Uterus (tissue), 4 donors: ENCODE data around the gene OXGR1. TPM values are rescaled to one million over a fixed set of nuclear protein-coding genes. Genes with fewer than 3 reads are reported as not detected.
"Not testable (repeated sequence)": the region's sequence is repeated elsewhere in the genome, so short reads cannot be mapped to it uniquely, and the experiment has no call there.

Source experiments
- DNase-seq, 2 donors: peaks; one replicate each; pipeline ENCODE4 v3.0.0-alpha.2; 2019 to 2020
- H3K27ac ChIP-seq, 2 donors: fragments of 200-600 bp; sonication (generic); 1 replicate in 1 of 2; 2 replicates in 1 of 2; pipeline ENCODE4 v1.5.1; 2016 to 2018
- H3K27me3 ChIP-seq, 2 donors: fragments of 200-600 bp; sonication (generic); one replicate each; pipeline ENCODE4 v1.5.1; 2018 to 2019; ENCODE audit warnings: control low read depth in 1 of 2
- H3K36me3 ChIP-seq, 2 donors: fragments of 200-600 bp; sonication (generic); one replicate each; pipeline ENCODE4 v1.5.1; 2019; ENCODE audit warnings: control low read depth in 1 of 2
- H3K4me1 ChIP-seq, 2 donors: fragments of 200-600 bp; sonication (generic); one replicate each; pipeline ENCODE4 v1.5.1; 2018 to 2019; ENCODE audit warnings: control low read depth in 1 of 2
- H3K4me3 ChIP-seq, 2 donors: fragments of 200-600 bp; sonication (generic); 1 replicate in 1 of 2; 2 replicates in 1 of 2; pipeline ENCODE4 v1.5.1; 2018 to 2019; ENCODE audit warnings: mild to moderate bottlenecking in 1 of 2
- H3K9me3 ChIP-seq, 2 donors: fragments of 200-600 bp; sonication (generic); one replicate each; pipeline ENCODE4 v1.5.1; 2019; ENCODE audit warnings: control low read depth in 1 of 2
- POLR2A ChIP-seq, 2 donors: fragments of 450-650 bp; IDR thresholded peaks; one replicate each; pipeline ENCODE4 v1.6.1; 2016; ENCODE audit warnings: antibody characterized with exemption in 2 of 2, mild to moderate bottlenecking in 1 of 2, moderate library complexity in 1 of 2
- intact Hi-C: fragments of 100-400 bp; cut with DNase I; formaldehyde crosslinking; loops from one replicate; pipeline ENCODE4 v1.15.1; 2023; ENCODE audit warnings: low total_unique reads
- total RNA-seq, 4 donors: library from RNA; depleted of rRNA in 3 of 4; stranded (reverse); fragments of >200 nt in 3 of 4; gene quantifications; one replicate each; pipeline versions ENCODE4 v1.1.0 to v1.2.4, GENCODE V29; 2014 to 2023
- TF ChIP-seq, protein P1 (sequence below), 4 experiments: fragments of 200-600 bp in 2 of 4; fragments of 450-650 bp in 2 of 4; sonication (generic) in 2 of 4; IDR thresholded peaks; one replicate each; pipeline ENCODE4 v1.5.1; 2016 to 2019; ENCODE audit warnings: antibody characterized with exemption in 4 of 4, mild to moderate bottlenecking in 2 of 4, moderate library complexity in 1 of 4
- donor health status: DM: yes; HTN: yes; CAD: no.

OXGR1 gene
- total RNA-seq, 4 donors from 2014 or later, result 0.62 to 0.91 TPM; not detected in 2

DNA sequence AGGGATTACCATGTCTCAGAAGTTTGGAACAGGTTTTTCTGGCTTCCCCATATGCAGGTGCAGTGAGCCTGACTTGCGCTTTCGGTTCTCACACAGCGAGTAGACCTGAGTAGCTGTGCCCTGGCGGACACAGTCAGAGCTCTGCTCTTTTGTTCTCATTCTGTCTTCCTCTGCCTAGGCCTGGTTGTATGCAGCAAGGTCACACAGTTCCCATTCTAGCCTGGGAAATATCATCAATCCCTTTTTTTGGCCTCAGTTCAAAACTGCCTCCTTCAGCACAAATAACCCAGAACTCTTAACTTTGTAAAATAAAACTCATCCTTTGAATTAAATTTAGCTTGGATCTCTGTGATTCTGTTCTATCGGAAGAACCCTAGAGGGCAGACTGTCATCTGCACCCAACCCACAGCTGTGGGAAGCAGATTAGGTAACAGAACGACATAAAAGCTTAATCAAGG lies 10.2 kb downstream of the OXGR1 start:
- Histone ChIP-seq H3K27me3 (no peaks in the 10 kb centered on the region), H3K9me3 (no peaks in the 10 kb centered on the region), H3K36me3 (no peaks in the 10 kb centered on the region), H3K27ac (peak overlapping the region; percentile 24 to 43), H3K4me1 (no peaks in the 10 kb centered on the region), H3K4me3 (no peak overlapping the region)
- TF ChIP-seq POLR2A (IDR thresholded peaks at IDR 0.05), result no peak
- TF ChIP-seq, protein P1, sequence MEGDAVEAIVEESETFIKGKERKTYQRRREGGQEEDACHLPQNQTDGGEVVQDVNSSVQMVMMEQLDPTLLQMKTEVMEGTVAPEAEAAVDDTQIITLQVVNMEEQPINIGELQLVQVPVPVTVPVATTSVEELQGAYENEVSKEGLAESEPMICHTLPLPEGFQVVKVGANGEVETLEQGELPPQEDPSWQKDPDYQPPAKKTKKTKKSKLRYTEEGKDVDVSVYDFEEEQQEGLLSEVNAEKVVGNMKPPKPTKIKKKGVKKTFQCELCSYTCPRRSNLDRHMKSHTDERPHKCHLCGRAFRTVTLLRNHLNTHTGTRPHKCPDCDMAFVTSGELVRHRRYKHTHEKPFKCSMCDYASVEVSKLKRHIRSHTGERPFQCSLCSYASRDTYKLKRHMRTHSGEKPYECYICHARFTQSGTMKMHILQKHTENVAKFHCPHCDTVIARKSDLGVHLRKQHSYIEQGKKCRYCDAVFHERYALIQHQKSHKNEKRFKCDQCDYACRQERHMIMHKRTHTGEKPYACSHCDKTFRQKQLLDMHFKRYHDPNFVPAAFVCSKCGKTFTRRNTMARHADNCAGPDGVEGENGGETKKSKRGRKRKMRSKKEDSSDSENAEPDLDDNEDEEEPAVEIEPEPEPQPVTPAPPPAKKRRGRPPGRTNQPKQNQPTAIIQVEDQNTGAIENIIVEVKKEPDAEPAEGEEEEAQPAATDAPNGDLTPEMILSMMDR (IDR thresholded peaks at IDR 0.05), result peak; percentile 5 to 32 (median 11)
- intact Hi-C loops, result no loop called here
- peak in 1 of 2 donors; percentile 45 for DNase-seq

DNA sequence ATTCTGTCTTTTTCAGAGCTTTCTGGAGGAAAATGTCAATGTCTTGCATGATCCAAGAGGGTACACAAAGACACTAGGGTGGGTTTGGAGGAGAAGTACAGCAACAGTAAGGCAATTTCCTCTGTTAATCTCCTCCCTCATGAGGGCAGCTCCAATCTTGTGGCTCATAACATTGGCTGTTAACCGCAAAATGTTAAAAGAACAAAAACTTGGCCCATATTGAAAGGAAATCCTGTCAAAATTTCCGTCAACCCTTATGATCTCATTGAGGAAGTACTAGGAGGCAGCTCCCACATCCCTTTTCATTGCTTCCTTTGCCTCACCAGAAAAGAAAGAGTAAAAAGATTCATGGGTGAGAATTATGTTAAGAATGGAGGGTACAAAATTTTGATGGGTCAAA lies 11.6 kb downstream of the OXGR1 start:
- intact Hi-C loops, result no loop called here
- peak overlapping the region; percentile 24 to 43 for H3K27ac ChIP-seq

DNA sequence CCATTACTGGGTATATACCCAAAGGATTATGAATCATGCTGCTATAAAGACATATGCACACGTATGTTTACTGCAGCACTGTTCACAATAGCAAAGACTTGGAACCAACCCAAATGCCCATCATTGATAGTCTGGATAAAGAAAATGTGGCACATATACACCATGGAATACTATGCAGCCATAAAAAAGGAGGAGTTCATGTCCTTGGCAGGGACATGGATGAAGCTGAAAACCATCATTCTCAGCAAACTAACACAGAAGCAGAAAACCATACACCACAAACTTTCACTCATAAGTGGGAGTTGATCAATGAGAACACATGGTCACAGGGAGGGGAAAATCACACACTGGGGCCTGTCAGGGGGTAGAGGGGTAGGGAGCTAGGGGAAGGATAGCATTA lies 14.4 kb downstream of the OXGR1 start:
- DNase-seq, H3K36me3 ChIP-seq, H3K9me3 ChIP-seq, H3K4me3 ChIP-seq, H3K27ac ChIP-seq, intact Hi-C loops, H3K27me3 ChIP-seq, H3K4me1 ChIP-seq: not testable (repeated sequence)

More for the DNA sequence above, 11.6 kb downstream of the OXGR1 start:
- no peaks in the 10 kb centered on the region for H3K9me3 ChIP-seq
- H3K4me3 ChIP-seq, result no peak overlapping the region
- no peaks in the 10 kb centered on the region for H3K27me3 ChIP-seq
- no peaks in the 10 kb centered on the region for H3K4me1 ChIP-seq
- no peak for DNase-seq
- TF ChIP-seq, protein P1 (IDR thresholded peaks at IDR 0.05), result no peak
- TF ChIP-seq POLR2A (IDR thresholded peaks at IDR 0.05), result no peak
- no peaks in the 10 kb centered on the region for H3K36me3 ChIP-seq

DNA sequence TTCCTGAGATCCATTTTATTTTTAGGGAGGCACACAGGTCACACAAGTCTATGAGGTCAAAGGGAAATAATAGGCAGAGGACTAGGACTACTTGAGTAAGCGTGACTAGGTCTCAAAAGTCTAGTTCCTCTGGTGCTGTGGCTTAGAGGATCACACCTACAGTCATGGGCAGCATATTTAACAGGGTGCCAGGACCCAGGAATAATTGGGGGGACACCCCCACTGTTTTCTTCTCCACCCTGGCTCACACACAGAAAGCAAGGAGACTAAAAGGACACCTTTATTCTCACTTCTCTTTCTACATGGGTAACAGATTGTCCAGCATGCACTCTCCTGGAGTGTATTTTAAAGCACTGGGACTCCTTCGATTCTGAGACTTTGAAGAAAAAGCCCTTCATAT lies 26.2 kb downstream of the OXGR1 start:
- Histone ChIP-seq H3K27ac (no peak overlapping the region), H3K27me3 (no peaks in the 10 kb centered on the region), H3K4me3 (no peak overlapping the region), H3K4me1 (no peaks in the 10 kb centered on the region), H3K36me3 (no peaks in the 10 kb centered on the region), H3K9me3 (peaks cover 0 to 5% of the 10 kb centered on the region in 2 donors)
- DNase-seq, result no peak
- intact Hi-C loops, result no loop called here
- no peak for TF ChIP-seq POLR2A (IDR thresholded peaks at IDR 0.05)
- TF ChIP-seq, protein P1 (IDR thresholded peaks at IDR 0.05), result no peak

DNA sequence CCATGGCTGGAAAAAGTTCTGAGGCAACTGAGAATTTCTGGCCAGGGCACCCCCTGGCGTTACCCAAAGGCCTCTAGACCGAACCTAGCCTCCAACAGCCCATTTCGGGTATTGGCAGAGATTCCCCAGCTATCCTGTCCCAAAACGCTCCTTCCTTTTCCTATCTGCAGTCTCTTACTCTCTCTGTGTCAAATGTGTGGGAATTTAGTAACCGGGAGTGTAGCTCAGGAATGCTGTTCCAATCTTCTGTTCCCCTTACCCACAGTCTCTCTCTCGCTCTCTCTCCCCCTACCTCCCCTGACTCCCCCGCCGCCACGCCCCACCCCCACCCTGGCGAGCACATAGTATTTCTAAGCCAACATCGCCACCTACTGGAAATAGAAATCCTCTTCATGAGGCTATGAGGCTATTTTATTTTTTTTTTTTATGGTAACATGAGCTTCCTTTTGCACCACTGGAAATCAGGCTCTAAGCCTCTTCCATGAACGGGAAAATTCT lies 27.0 kb downstream of the OXGR1 start:
- TF ChIP-seq, protein P1 (IDR thresholded peaks at IDR 0.05), result no peak
- TF ChIP-seq POLR2A (IDR thresholded peaks at IDR 0.05), result no peak
- DNase-seq, result no peak
- H3K27me3 ChIP-seq, result no peaks in the 10 kb centered on the region
- no peak overlapping the region for H3K4me3 ChIP-seq
- H3K4me1 ChIP-seq, result no peaks in the 10 kb centered on the region
- H3K27ac ChIP-seq, result no peak overlapping the region
- H3K9me3 ChIP-seq, result peaks cover 0 to 5% of the 10 kb centered on the region in 2 donors
- intact Hi-C loops, result no loop called here
- no peaks in the 10 kb centered on the region for H3K36me3 ChIP-seq
